ENCODE data around the gene MED13.

GRCh38 chr17:62096401-62096670 is 31.3 kb upstream of the MED13 start:
- TF ChIP-seq CTCF (IDR thresholded peaks at IDR 0.05): no peak
- no peak for TF ChIP-seq POLR2A (IDR thresholded peaks at IDR 0.05)
- no peak for TF ChIP-seq POLR2AphosphoS5 (IDR thresholded peaks at IDR 0.05; ENCODE audit: insufficient read depth in 1 of 2, low read depth in 1 of 2)

Data from vagina (tissue), 2 donors.